Endothelial cell of umbilical vein (primary cell): ENCODE measurements around the gene LUC7L. TPM values are rescaled to one million over a fixed set of nuclear protein-coding genes. Genes with fewer than 3 reads are reported as not detected.

ENCODE experiments used
- BruUV-seq: library from RNA; stranded (reverse); fragments of 400-500 nt; replicated peaks from 2 replicates; lab custom pipeline; 2021; lab: Mats Ljungman, UMichigan
- CTCF ChIA-PET: fragments of 300-600, 350-600 bp; sonication (Branson Sonifier 250); formaldehyde crosslinking; loops from one replicate; lab custom pipeline; 2021; ENCODE audit warnings: antibody characterized with exemption, inconsistent platforms; lab: Charles Lee
- POLR2A ChIA-PET: fragments of 300-600, 350-600 bp; sonication (Branson Sonifier 250); formaldehyde crosslinking; loops from one replicate; lab custom pipeline; 2021; ENCODE audit warnings: antibody characterized with exemption, inconsistent platforms; lab: Charles Lee
- DNase-seq: peaks from one replicate; pipeline ENCODE4 v3.0.0-alpha.2; 2011; ENCODE audit warnings: low read depth, low spot score
- FAIRE-seq: peaks from 2 replicates; lab custom pipeline; 2011; peaks lifted over from hg19 to GRCh38; lab: Jason Lieb, UNC
- H2AFZ ChIP-seq: 2 replicates; pipeline ENCODE4 v1.6.0; 2012; ENCODE audit warnings: low read depth, low read length, control low read depth, inconsistent platforms
- H3K27ac ChIP-seq: 2 replicates; pipeline ENCODE4 v1.5.1; 2011; ENCODE audit warnings: low read depth, mild to moderate bottlenecking, control low read depth, low read length, moderate library complexity; ENCODE audit not compliant: insufficient read depth
- H3K27me3 ChIP-seq, 2 experiments: 2 replicates each; pipeline versions ENCODE4 v1.6.0 to v1.6.1; 2011; ENCODE audit warnings: low read length in 2 of 2, mixed read lengths in 1 of 2; ENCODE audit not compliant: control insufficient read depth in 2 of 2, insufficient read depth in 2 of 2
- H3K36me3 ChIP-seq, 2 experiments: 2 replicates in 1 of 2; 3 replicates in 1 of 2; pipeline ENCODE4 v1.5.1; 2011; ENCODE audit warnings: low read length in 2 of 2, mild to moderate bottlenecking in 1 of 2, moderate library complexity in 1 of 2; ENCODE audit not compliant: control insufficient read depth in 2 of 2, insufficient read depth in 2 of 2; ENCODE audit errors: extremely low read depth in 1 of 2
- H3K4me1 ChIP-seq: 3 replicates; pipeline ENCODE4 v1.5.1; 2011; ENCODE audit warnings: mild to moderate bottlenecking, low read length; ENCODE audit not compliant: control insufficient read depth, insufficient read depth; ENCODE audit errors: extremely low read depth
- H3K4me2 ChIP-seq: 2 replicates; pipeline ENCODE4 v1.6.1; 2011; ENCODE audit warnings: low read length, control low read depth, mixed read lengths; ENCODE audit not compliant: insufficient read depth
- H3K4me3 ChIP-seq, 3 experiments: fragments of 200-600 bp in 1 of 3; sonication (generic), shearing (Covaris generic) in 1 of 3; replicated peaks in 1 of 3; 2 replicates each; pipeline ENCODE4 v1.5.1; 2011 to 2016; ENCODE audit warnings: control low read depth in 3 of 3, low read length in 3 of 3, mild to moderate bottlenecking in 2 of 3, inconsistent platforms in 1 of 3, low read depth in 1 of 3, moderate library complexity in 1 of 3; ENCODE audit not compliant: insufficient read depth in 1 of 3
- H3K79me2 ChIP-seq: 2 replicates; pipeline ENCODE4 v1.6.0; 2012; ENCODE audit warnings: low read length, inconsistent platforms; ENCODE audit not compliant: control insufficient read depth, insufficient read depth
- H3K9ac ChIP-seq: replicated peaks from 2 replicates; pipeline ENCODE3; 2011; ENCODE audit warnings: low read length, control low read depth; ENCODE audit not compliant: insufficient read depth; ENCODE audit errors: extremely low read depth
- H3K9me1 ChIP-seq: replicated peaks from 3 replicates; pipeline ENCODE4 v1.6.0; 2011; ENCODE audit warnings: mild to moderate bottlenecking, low read length; ENCODE audit not compliant: control insufficient read depth, insufficient read depth; ENCODE audit errors: extremely low read depth
- H3K9me3 ChIP-seq: replicated peaks from 2 replicates; pipeline ENCODE4 v1.5.1; 2012; ENCODE audit warnings: low read length, inconsistent platforms; ENCODE audit not compliant: control insufficient read depth, insufficient read depth
- H4K20me1 ChIP-seq: replicated peaks from 2 replicates; pipeline ENCODE3; 2011; ENCODE audit warnings: mild to moderate bottlenecking, low read length; ENCODE audit not compliant: control insufficient read depth, insufficient read depth; ENCODE audit errors: extremely low read depth
- EZH2 ChIP-seq: IDR thresholded peaks from 2 replicates; pipeline ENCODE4 v1.6.1; 2012; ENCODE audit warnings: borderline replicate concordance, low read depth, mild to moderate bottlenecking, moderate library complexity, low read length, inconsistent platforms; ENCODE audit not compliant: severe bottlenecking
- FOS ChIP-seq: IDR thresholded peaks from 2 replicates; pipeline ENCODE4 v1.6.1; 2011; ENCODE audit warnings: mild to moderate bottlenecking, low read length, moderate library complexity, borderline replicate concordance; ENCODE audit not compliant: insufficient read depth
- GATA2 ChIP-seq: IDR thresholded peaks from 2 replicates; pipeline ENCODE4 v1.7.0; 2011; ENCODE audit warnings: low read depth, mild to moderate bottlenecking, moderate library complexity, mixed read lengths, low read length; ENCODE audit not compliant: insufficient read length, insufficient read depth
- JUN ChIP-seq: IDR thresholded peaks from 2 replicates; pipeline ENCODE4 v1.6.1; 2011; ENCODE audit warnings: borderline replicate concordance, low read depth; ENCODE audit not compliant: insufficient read length, insufficient read depth
- MYC ChIP-seq: IDR thresholded peaks from one replicate; pipeline ENCODE4 v1.6.1; 2011; ENCODE audit warnings: mild to moderate bottlenecking, low read depth, low read length
- POLR2A ChIP-seq: IDR thresholded peaks from 2 replicates; pipeline ENCODE4 v1.6.1; 2012; ENCODE audit warnings: low read depth, mild to moderate bottlenecking, control low read depth, low read length
- POLR2AphosphoS5 ChIP-seq: IDR thresholded peaks from 2 replicates; pipeline ENCODE4 v1.6.1; 2012; ENCODE audit warnings: low read depth, mild to moderate bottlenecking, control low read depth, low read length, moderate library complexity; ENCODE audit not compliant: insufficient read depth
- dilution Hi-C: fragments of 300-500 bp; cut with MboI; formaldehyde crosslinking; loops from one replicate; pipeline ENCODE4 v1.15.0; 2019; ENCODE audit warnings: low sequenced_read_pairs; ENCODE audit not compliant: extremely low pct_ligation_motif_present
- intact Hi-C: fragments of 100-400 bp; cut with micrococcal nuclease; formaldehyde crosslinking; loops from one replicate; pipeline ENCODE4 v1.10.0; 2022
- polyA plus RNA-seq, 4 experiments: library from polyadenylated mRNA; depleted of rRNA in 3 of 4; stranded (reverse) in 3 of 4; unstranded in 1 of 4; fragments of >200 nt; gene quantifications; 2 replicates each; pipeline versions ENCODE4 v1.2.1 to v1.2.3, GENCODE V29; 2011 to 2012; ENCODE audit warnings: missing spikeins in 1 of 4
- total RNA-seq: library from RNA; stranded (reverse); gene quantifications from 2 replicates; pipeline ENCODE4 v1.2.3, GENCODE V29; 2021
- TF ChIP-seq, protein P1 (sequence below): IDR thresholded peaks from 2 replicates; pipeline ENCODE4 v1.6.1; 2011; ENCODE audit not compliant: insufficient read depth, insufficient read length
- TF ChIP-seq, protein P2 (sequence below), 2 donors: IDR thresholded peaks; 1 replicate in 1 of 2; 2 replicates in 1 of 2; pipeline ENCODE4 v1.5.1; 2011; ENCODE audit warnings: low read length in 2 of 2, mild to moderate bottlenecking in 2 of 2, moderate library complexity in 2 of 2, control low read depth in 1 of 2, inconsistent platforms in 1 of 2, low read depth in 1 of 2; ENCODE audit not compliant: insufficient read depth in 1 of 2; ENCODE audit errors: extremely low read depth in 1 of 2

Gene LUC7L
- total and polyA plus RNA-seq, 2 donors (not counting 3 experiments of a cell fraction or from before 2014, with no cell fraction given): 75.4 to 94.7 TPM

DNA sequence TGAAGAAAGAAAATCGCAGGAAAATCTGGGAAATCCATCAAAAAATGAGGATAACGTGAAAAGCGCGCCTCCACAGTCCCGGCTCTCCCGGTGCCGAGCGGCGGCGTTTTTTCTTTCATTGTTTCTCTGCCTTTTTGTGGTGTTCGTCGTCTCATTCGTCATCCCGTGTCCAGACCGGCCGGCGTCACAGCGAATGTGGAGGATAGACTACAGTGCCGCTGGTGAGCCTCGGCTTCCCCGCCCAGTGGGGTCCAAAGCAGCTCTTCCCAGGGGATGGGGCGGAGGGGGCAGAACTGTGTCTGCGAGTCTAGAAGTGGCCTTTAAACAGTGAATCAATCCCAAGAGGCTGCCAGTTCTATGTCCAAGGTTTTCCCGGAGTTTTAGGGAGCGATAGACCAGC lies 25.2 kb upstream of the LUC7L start:
- H2AFZ ChIP-seq: no peak overlapping the region
- no peak overlapping the region for H3K9ac ChIP-seq
- POLR2A ChIA-PET: no interaction called here
- H3K79me2 ChIP-seq: no peaks in the 10 kb centered on the region
- no peaks in the 10 kb centered on the region for H3K9me1 ChIP-seq
- H3K4me3 ChIP-seq: no peak overlapping the region
- CTCF ChIA-PET: interaction anchor here (0.5 kb wide), 1 partner anchor 83 kb away, joined by 4 read pairs; no protein-coding TSS in a partner anchor
- peaks cover 12% of the 10 kb centered on the region for H3K4me1 ChIP-seq
- H3K27ac ChIP-seq: no peak overlapping the region
- DNase-seq (no peak), FAIRE-seq (no peak)
- peaks cover 0 to 2% of the 10 kb centered on the region in 2 experiments for H3K36me3 ChIP-seq
- no peak overlapping the region for H3K4me2 ChIP-seq
- no TSS peak for BruUV-seq
- no peaks in the 10 kb centered on the region for H4K20me1 ChIP-seq
- TF ChIP-seq, protein P1, sequence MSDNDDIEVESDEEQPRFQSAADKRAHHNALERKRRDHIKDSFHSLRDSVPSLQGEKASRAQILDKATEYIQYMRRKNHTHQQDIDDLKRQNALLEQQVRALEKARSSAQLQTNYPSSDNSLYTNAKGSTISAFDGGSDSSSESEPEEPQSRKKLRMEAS: no peak
- TF ChIP-seq GATA2 (no peak), FOS (no peak), POLR2A (no peak)
- no peaks in the 10 kb centered on the region for H3K27me3 ChIP-seq
- no peaks in the 10 kb centered on the region for H3K9me3 ChIP-seq
- intact Hi-C loops: no loop called here
- dilution Hi-C loops: no loop called here

DNA sequence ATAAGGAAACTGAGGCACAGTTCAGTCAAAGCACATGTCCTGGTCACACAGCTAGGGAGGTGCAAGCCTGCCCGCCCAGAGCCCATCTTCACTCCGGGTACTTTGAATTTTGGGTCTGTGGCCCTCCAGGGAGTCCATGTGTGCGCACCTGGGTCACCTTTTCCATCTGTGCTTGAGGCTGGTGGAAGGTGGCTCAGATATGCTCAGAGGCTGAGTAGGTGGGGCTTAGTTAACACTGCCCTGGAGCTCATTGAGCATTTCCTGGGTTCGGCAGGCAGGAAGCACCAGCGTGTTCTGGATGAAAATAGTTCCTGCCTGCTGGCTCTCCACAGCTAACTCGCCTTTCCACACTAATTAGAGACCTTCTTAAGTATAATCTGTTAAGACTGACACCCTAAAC lies 24.6 kb upstream of the LUC7L start:
- Histone ChIP-seq H3K9me3 (no peaks in the 10 kb centered on the region), H3K27me3 (no peaks in the 10 kb centered on the region), H3K4me1 (peaks cover 12% of the 10 kb centered on the region), H3K27ac (no peak overlapping the region), H2AFZ (no peak overlapping the region), H3K36me3 (peaks cover 0 to 2% of the 10 kb centered on the region in 2 experiments), H3K9ac (no peak overlapping the region), H3K4me3 (no peak overlapping the region), H3K79me2 (no peaks in the 10 kb centered on the region), H3K4me2 (no peak overlapping the region), H3K9me1 (no peaks in the 10 kb centered on the region), H4K20me1 (no peaks in the 10 kb centered on the region)
- dilution Hi-C loops (no loop called here), intact Hi-C loops (no loop called here)
- TF ChIP-seq FOS (no peak), POLR2A (no peak), POLR2AphosphoS5 (no peak), EZH2 (no peak), JUN (no peak), GATA2 (no peak), MYC (no peak)
- TF ChIP-seq, protein P2, sequence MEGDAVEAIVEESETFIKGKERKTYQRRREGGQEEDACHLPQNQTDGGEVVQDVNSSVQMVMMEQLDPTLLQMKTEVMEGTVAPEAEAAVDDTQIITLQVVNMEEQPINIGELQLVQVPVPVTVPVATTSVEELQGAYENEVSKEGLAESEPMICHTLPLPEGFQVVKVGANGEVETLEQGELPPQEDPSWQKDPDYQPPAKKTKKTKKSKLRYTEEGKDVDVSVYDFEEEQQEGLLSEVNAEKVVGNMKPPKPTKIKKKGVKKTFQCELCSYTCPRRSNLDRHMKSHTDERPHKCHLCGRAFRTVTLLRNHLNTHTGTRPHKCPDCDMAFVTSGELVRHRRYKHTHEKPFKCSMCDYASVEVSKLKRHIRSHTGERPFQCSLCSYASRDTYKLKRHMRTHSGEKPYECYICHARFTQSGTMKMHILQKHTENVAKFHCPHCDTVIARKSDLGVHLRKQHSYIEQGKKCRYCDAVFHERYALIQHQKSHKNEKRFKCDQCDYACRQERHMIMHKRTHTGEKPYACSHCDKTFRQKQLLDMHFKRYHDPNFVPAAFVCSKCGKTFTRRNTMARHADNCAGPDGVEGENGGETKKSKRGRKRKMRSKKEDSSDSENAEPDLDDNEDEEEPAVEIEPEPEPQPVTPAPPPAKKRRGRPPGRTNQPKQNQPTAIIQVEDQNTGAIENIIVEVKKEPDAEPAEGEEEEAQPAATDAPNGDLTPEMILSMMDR (IDR thresholded peaks at IDR 0.05; ENCODE audit: extremely low read depth in 1 of 2, insufficient read depth in 1 of 2, low read depth in 1 of 2, low read length in 2 of 2): no peak
- TF ChIP-seq, protein P1: no peak
- ChIA-PET POLR2A (no interaction called here), CTCF (interaction anchor here (0.5 to 0.6 kb wide), 2 partner anchors 83 to 109 kb away, joined by 3 to 4 read pairs; no protein-coding TSS in a partner anchor)
- FAIRE-seq (no peak), DNase-seq (no peak)
- BruUV-seq: no TSS peak
